H9 (cell line): Measurements from ENCODE around the gene ANKRD30A. TPM values are rescaled to one million over a fixed set of nuclear protein-coding genes. Genes with fewer than 3 reads are reported as not detected.

Source experiments
- DNase-seq: peaks from one replicate; pipeline ENCODE4 v3.0.0-alpha.2; 2017
- H2AFZ ChIP-seq: one replicate; pipeline ENCODE4 v1.6.1; 2013; ENCODE audit warnings: mild to moderate bottlenecking, low read length, control low read depth, moderate library complexity
- H2AK5ac ChIP-seq: 2 replicates; pipeline ENCODE4 v1.6.1; 2013; ENCODE audit warnings: low read length, control low read depth, mixed read lengths; ENCODE audit not compliant: insufficient read length
- H2BK120ac ChIP-seq: one replicate; pipeline ENCODE4 v1.6.1; 2013; ENCODE audit warnings: low read depth, mild to moderate bottlenecking, low read length, control low read depth, inconsistent platforms; ENCODE audit not compliant: poor library complexity, severe bottlenecking
- H2BK12ac ChIP-seq: 2 replicates; pipeline ENCODE4 v1.6.1; 2013; ENCODE audit warnings: low read length, control low read depth, mixed read lengths, low read depth; ENCODE audit not compliant: insufficient read length
- H2BK15ac ChIP-seq: 2 replicates; pipeline ENCODE4 v1.6.1; 2013; ENCODE audit warnings: low read depth, low read length, control low read depth
- H2BK20ac ChIP-seq: one replicate; pipeline ENCODE4 v1.6.1; 2013; ENCODE audit warnings: low read depth, mild to moderate bottlenecking, low read length, control low read depth, inconsistent platforms; ENCODE audit not compliant: poor library complexity, severe bottlenecking
- H2BK5ac ChIP-seq: 2 replicates; pipeline ENCODE4 v1.6.1; 2013; ENCODE audit warnings: low read length, control low read depth, mixed read lengths; ENCODE audit not compliant: insufficient read length
- H3K14ac ChIP-seq: 2 replicates; pipeline ENCODE4 v1.6.1; 2013; ENCODE audit warnings: low read length, control low read depth; ENCODE audit not compliant: insufficient read depth
- H3K18ac ChIP-seq: 2 replicates; pipeline ENCODE4 v1.6.1; 2013; ENCODE audit warnings: low read depth, mild to moderate bottlenecking, mixed read lengths, low read length, control low read depth; ENCODE audit not compliant: insufficient read length
- H3K23ac ChIP-seq: 2 replicates; pipeline ENCODE4 v1.6.1; 2013; ENCODE audit warnings: low read length, control low read depth, mixed read lengths, low read depth; ENCODE audit not compliant: insufficient read length
- H3K23me2 ChIP-seq: 2 replicates; pipeline ENCODE4 v1.6.1; 2013; ENCODE audit warnings: low read depth, mild to moderate bottlenecking, mixed read lengths, low read length, control low read depth; ENCODE audit not compliant: insufficient read length, poor library complexity, severe bottlenecking
- H3K27ac ChIP-seq: 2 replicates; pipeline ENCODE4 v1.5.1; 2013; ENCODE audit warnings: low read length, control low read depth, mixed read lengths, low read depth; ENCODE audit not compliant: insufficient read length
- H3K27me3 ChIP-seq: 2 replicates; pipeline ENCODE4 v1.6.1; 2013; ENCODE audit warnings: low read length, control low read depth, inconsistent platforms; ENCODE audit not compliant: insufficient read depth
- H3K4ac ChIP-seq: 2 replicates; pipeline ENCODE4 v1.6.1; 2013; ENCODE audit warnings: low read depth, mild to moderate bottlenecking, control low read depth, inconsistent platforms, low read length, moderate library complexity
- H3K4me1 ChIP-seq: 2 replicates; pipeline ENCODE4 v1.6.1; 2013; ENCODE audit warnings: low read length, control low read depth, inconsistent platforms; ENCODE audit not compliant: insufficient read depth
- H3K4me2 ChIP-seq: 2 replicates; pipeline ENCODE4 v1.6.1; 2013; ENCODE audit warnings: low read length, control low read depth, mixed read lengths; ENCODE audit not compliant: insufficient read length, insufficient read depth
- H3K56ac ChIP-seq: 2 replicates; pipeline ENCODE4 v1.6.1; 2013; ENCODE audit warnings: low read depth, mild to moderate bottlenecking, mixed read lengths, low read length, control low read depth; ENCODE audit not compliant: insufficient read length
- H3K79me1 ChIP-seq: 2 replicates; pipeline ENCODE4 v1.6.1; 2013; ENCODE audit warnings: low read depth, mild to moderate bottlenecking, moderate library complexity, low read length, control low read depth, inconsistent platforms; ENCODE audit not compliant: insufficient read depth, poor library complexity, severe bottlenecking
- H3K79me2 ChIP-seq: 2 replicates; pipeline ENCODE4 v1.6.1; 2013; ENCODE audit warnings: low read length, control low read depth, inconsistent platforms; ENCODE audit not compliant: insufficient read depth
- H3K9ac ChIP-seq: 2 replicates; pipeline ENCODE4 v1.6.1; 2013; ENCODE audit warnings: low read length, control low read depth, mixed read lengths; ENCODE audit not compliant: insufficient read length; ENCODE audit errors: extremely low read depth
- H3K9me3 ChIP-seq: one replicate; pipeline ENCODE4 v1.6.1; 2013; ENCODE audit warnings: low read depth, low read length, inconsistent platforms; ENCODE audit not compliant: control insufficient read depth
- H3T11ph ChIP-seq: one replicate; pipeline ENCODE4 v1.6.1; 2013; ENCODE audit warnings: mild to moderate bottlenecking, low read length, control low read depth, inconsistent platforms
- H4K20me1 ChIP-seq: one replicate; pipeline ENCODE4 v1.6.1; 2013; ENCODE audit not compliant: control insufficient read depth, insufficient read length, insufficient read depth
- H4K5ac ChIP-seq: 2 replicates; pipeline ENCODE4 v1.6.1; 2013; ENCODE audit warnings: low read depth, mild to moderate bottlenecking, mixed read lengths, low read length, control low read depth; ENCODE audit not compliant: insufficient read length
- H4K8ac ChIP-seq: replicated peaks from 2 replicates; pipeline ENCODE4 v1.6.1; 2013; ENCODE audit warnings: low read length, control low read depth, mixed read lengths, low read depth; ENCODE audit not compliant: insufficient read length
- H4K91ac ChIP-seq: 2 replicates; pipeline ENCODE4 v1.6.1; 2013; ENCODE audit warnings: low read depth, mild to moderate bottlenecking, moderate library complexity, mixed read lengths, low read length, control low read depth; ENCODE audit not compliant: insufficient read length
- H3K27ac Mint-ChIP-seq, 3 experiments: 2 replicates in 2 of 3; 3 replicates in 1 of 3; pipeline ENCODE4 v1.8.0; 2020 to 2021; ENCODE audit warnings: mixed read lengths in 3 of 3, mild to moderate bottlenecking in 1 of 3, moderate library complexity in 1 of 3
- H3K27me3 Mint-ChIP-seq: 2 replicates; pipeline ENCODE4 v1.8.0; 2021; ENCODE audit warnings: low read depth, mild to moderate bottlenecking, moderate library complexity, mixed read lengths
- H3K36me3 Mint-ChIP-seq, 3 experiments: 2 replicates in 2 of 3; 3 replicates in 1 of 3; pipeline ENCODE4 v1.8.0; 2020 to 2021; ENCODE audit warnings: low read depth in 3 of 3, mixed read lengths in 3 of 3; ENCODE audit not compliant: insufficient read depth in 1 of 3
- H3K4me1 Mint-ChIP-seq, 2 experiments: 2 replicates each; pipeline ENCODE4 v1.8.0; 2020; ENCODE audit warnings: mixed read lengths in 2 of 2
- H3K4me3 Mint-ChIP-seq, 2 experiments: 2 replicates in 1 of 2; 3 replicates in 1 of 2; pipeline ENCODE4 v1.8.0; 2020 to 2021; ENCODE audit warnings: mild to moderate bottlenecking in 2 of 2, mixed read lengths in 2 of 2, moderate library complexity in 1 of 2
- H3K9me3 Mint-ChIP-seq, 2 experiments: 2 replicates in 1 of 2; 3 replicates in 1 of 2; pipeline ENCODE4 v1.8.0; 2020; ENCODE audit warnings: mild to moderate bottlenecking in 2 of 2, mixed read lengths in 2 of 2, moderate library complexity in 1 of 2
- CTCF ChIP-seq: fragments of 200-600 bp; sonication (generic); conservative IDR thresholded peaks from 3 replicates; pipeline ENCODE4 v1.8.0; 2021; ENCODE audit warnings: antibody characterized with exemption, mild to moderate bottlenecking
- WGBS: extraction: QIAGEN DNeasy Blood & Tissue Kit; methylation state at CpG from one replicate; pipeline ENCODE4 v1.1.7; 2013; ENCODE audit warnings: missing lambda C conversion rate, low lambda C conversion rate, mixed read lengths; ENCODE audit not compliant: insufficient read length; ENCODE audit errors: extremely low coverage; 5-methylcytosine and 5-hydroxymethylcytosine counted together
- total RNA-seq: library from RNA; stranded (reverse); gene quantifications from 2 replicates; pipeline ENCODE4 v1.2.1, GENCODE V29; 2021

ANKRD30A gene
- total RNA-seq, 1 experiment from 2014 or later: not detected

- Histone ChIP-seq H2AFZ (no peak overlapping the region), H3K14ac (no peak overlapping the region), H3T11ph (no peak overlapping the region), H4K8ac (no peak overlapping the region), H3K9me3 (peaks cover 55% of the 10 kb centered on the region), H3K23ac (no peak overlapping the region), H3K4ac (no peak overlapping the region), H3K27me3 (no peaks in the 10 kb centered on the region), H3K18ac (no peak overlapping the region), H3K79me2 (no peaks in the 10 kb centered on the region), H2BK20ac (no peak overlapping the region), H2AK5ac (no peak overlapping the region), H3K27ac (no peak overlapping the region), H2BK5ac (no peak overlapping the region), H2BK15ac (no peak overlapping the region), H3K9ac (no peak overlapping the region), H3K79me1 (no peaks in the 10 kb centered on the region), H3K4me1 (no peaks in the 10 kb centered on the region), H3K4me2 (no peak overlapping the region), H4K20me1 (no peaks in the 10 kb centered on the region), H4K5ac (no peak overlapping the region), H3K23me2 (no peaks in the 10 kb centered on the region), H3K56ac (no peak overlapping the region), H4K91ac (no peak overlapping the region), H2BK120ac (no peak overlapping the region), H2BK12ac (no peak overlapping the region)
- no peak for DNase-seq
- H3K4me3 Mint-ChIP-seq: no peak overlapping the region
- peaks cover 9 to 37% (median 16%) of the 10 kb centered on the region in 3 experiments for H3K36me3 Mint-ChIP-seq
- peaks cover 2% of the 10 kb centered on the region; the same call in 1 of the 2 replicates for H3K27me3 Mint-ChIP-seq
- no peak for TF ChIP-seq CTCF
- no peak overlapping the region for H3K27ac Mint-ChIP-seq
- WGBS: no CpG with 5 or more reads among the region's 3 CpGs
- H3K9me3 Mint-ChIP-seq: peaks cover 83 to 85% of the 10 kb centered on the region in 2 experiments
- no peaks in the 10 kb centered on the region for H3K4me1 Mint-ChIP-seq
Measured at GRCh38 chr10:37101261-37101660, 24.1 kb upstream of the ANKRD30A start.
